HT-29 (cell line): ENCODE data around the gene ABCB11. TPM values are rescaled to one million over a fixed set of nuclear protein-coding genes. Genes with fewer than 3 reads are reported as not detected.

ENCODE experiments used
- DNase-seq: peaks from one replicate; pipeline ENCODE4 v3.0.0-alpha.2; 2015; ENCODE audit warnings: low spot score
- total RNA-seq: library from RNA; depleted of rRNA; stranded (reverse); fragments of >200 nt; shearing (Covaris generic); gene quantifications from 2 replicates; pipeline ENCODE4 v1.2.3, GENCODE V29; 2014

The ABCB11 gene
- total RNA-seq, 1 experiment from 2014 or later, result not detected

GRCh38 chr2:169042856-169043255 lies 11.7 kb upstream of the ABCB11 start:
- no peak for DNase-seq

DNA sequence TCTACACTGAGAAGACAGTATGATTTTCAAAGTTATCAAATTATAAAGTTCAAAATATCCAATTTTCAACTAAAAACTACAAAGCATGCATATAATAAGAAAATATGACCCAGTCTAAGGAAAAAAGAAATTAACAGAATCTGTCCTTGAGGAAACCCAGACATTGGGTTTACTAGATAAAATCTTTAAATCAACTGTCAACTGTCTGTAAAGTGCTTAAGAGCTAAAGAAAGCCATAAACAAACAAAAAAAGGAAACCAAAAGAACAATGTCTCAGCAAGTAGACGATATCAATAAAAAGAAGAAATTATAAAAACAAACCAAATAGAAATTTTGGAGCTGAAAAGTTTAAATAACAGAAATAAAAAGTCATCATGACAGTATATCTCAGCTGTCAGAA lies 10.5 kb upstream of the ABCB11 start:
- no peak for DNase-seq

DNA sequence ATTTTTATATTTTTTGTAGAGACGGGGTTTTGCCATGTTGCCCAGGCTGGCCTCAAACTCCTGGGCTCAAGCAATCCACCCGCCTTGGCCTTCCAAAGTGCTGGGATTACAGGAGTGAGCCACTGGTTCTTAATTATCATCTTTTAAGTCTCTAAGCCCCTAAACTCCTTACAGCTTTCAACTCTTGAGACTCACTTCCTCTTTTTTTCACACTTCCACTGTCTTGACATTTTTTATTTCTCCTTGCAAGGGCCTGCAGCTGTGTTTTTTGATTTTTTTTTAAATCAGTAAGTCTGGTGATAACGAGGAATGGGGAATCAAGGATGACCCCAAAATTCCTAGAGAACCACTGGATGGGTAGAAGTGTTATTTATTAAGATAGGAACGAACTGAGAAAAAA lies 8.6 kb upstream of the ABCB11 start:
- no peak for DNase-seq

DNA sequence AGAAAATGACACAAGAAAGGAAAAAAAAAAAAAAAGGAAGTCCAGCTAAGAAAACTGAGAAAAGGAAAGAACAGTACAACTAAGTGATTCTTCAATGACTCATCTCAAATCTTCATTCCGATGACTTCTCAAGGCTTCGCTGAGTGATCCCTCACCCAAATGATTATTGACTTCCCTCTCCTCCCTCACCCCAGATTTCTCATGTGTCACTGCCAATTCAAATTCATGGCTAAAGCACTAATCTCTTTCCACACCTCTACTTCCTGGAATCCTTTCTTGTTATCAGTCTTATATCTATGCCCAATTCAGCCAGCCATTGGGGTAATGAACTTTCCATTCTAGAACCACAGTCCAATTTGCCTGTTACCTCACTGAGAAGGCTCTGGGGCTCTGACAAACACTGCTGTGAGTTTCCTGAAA lies 7.2 kb upstream of the ABCB11 start:
- DNase-seq, result peak; percentile 67

- DNase-seq, result peak; percentile 67
These were observed 5.8 kb upstream of the ABCB11 start for GRCh38 chr2:169036736-169037440.

DNA sequence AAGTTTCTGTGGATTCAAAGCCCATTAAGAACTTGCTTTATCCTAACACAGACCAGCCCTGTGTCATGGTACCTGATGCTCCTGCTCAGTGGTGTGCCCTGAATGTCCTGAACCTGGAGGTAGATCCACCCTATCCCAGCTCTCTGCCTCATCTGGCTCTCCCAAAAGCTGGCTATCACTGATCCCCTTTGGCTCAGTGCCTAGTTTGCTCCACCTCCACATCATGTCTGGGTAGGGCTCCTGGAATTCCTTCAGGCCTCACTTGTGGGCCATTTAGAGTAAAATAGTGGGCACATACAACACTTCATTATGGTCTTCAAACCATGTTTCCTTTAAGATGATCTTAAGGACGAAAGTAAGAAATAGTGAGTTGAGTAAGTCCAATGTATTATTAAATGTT lies 4.8 kb upstream of the ABCB11 start:
- DNase-seq, result peak; percentile 59

DNA sequence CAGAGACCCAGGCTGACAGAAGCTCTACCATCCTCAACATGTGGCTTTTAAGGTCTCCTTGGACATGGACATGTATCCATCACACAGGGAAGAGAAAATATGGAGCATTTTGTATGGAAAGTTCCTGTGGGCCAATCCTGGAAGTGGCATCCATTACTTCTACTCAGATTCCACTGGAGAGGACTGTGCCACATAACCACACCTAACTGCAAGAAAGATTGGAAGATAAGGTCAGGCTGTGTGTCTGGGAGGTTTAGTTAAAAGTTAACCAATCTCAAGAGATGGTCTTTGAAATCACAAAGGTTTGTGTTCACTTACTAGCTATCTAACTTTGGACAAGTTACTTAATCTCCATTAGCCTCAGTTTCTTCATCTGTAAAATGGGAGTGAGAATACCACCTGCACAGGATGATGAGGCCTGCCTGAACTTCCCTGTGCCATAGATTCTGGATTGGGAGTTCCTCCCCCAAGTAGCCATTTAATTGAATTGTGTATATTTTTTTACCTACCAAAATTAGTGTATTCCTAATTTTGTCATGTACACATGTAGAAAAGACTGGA lies 3.9 kb upstream of the ABCB11 start:
- no peak for DNase-seq

DNA sequence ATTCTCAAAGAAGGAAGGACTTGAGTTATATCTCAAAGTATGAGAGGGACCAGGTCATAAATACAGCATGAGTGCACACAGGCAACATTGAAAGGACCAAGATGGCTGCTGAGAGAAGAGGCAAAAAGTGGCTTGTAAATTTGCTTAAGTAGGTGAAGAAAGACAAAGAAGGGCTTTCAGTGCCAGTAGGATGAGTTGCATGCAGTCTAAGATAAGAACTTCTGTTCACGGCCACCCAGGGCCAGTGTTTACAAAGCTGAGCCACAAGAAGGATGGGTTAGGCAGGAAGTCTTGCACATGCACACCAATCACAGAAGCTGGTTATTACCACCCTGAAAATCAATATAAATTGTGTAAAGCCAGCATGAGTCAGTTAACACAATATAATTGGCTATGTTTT lies 3.1 kb upstream of the ABCB11 start:
- DNase-seq, result peak; percentile 86

DNA sequence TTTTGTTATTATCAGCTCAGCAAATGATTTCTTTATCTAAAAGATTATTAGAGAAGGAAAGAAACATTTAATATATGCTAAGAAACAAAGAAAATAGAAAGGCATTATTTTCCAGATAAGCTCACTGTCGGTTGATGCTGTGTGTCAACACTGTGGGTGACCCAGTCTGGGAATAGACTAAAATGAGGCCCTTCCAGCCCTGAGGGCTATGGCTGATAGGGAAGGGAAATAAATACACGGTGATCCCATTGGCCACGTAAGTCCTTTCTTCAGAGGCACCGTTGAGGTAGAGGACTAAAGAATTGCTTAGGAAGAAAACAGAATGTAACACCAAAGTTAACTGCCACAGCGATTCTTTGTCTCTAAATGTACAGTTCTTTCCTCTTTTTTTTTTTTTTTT lies 1.8 kb downstream of the ABCB11 start:
- DNase-seq, result no peak

DNA sequence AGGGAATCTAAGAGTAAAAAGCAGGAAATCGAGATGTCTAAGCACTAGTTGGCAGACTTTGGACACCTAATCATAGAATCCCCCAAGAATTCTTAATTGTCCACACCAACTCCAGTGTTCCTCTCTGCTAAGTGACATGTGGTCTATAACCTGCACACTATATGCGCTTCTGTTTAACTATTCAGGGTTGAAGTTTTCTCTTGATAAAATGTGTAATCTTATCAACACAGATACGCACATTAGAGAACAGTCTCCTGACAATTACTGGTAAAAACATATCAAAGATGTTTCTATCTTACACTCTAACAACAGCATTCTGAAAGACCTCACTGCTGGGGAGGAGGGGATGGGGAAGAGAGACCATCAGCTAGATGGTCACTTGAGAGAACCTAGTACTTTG lies 3.9 kb downstream of the ABCB11 start:
- no peak for DNase-seq

DNA sequence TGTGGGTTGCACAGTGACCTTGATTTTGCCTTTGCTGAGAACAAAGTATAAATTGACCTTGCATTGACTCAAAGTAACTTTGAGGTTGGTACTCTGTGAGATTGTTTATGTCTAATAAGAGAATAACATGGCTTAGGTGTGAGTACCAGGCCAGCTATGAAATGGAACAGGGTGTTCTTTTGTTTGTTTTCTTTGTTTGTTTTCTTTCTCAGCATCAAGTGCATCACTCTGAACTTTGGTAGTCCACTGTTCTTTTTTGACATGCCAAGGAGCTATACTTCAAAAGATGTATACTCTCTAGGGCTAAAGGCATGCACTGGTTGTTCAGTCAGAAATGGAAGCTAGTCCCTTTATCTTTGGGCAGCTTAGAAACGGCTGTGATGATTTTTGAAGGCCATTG lies 5.1 kb downstream of the ABCB11 start:
- no peak for DNase-seq

GRCh38 chr2:169023161-169023560 lies 8.0 kb downstream of the ABCB11 start:
- DNase-seq, result no peak

DNA sequence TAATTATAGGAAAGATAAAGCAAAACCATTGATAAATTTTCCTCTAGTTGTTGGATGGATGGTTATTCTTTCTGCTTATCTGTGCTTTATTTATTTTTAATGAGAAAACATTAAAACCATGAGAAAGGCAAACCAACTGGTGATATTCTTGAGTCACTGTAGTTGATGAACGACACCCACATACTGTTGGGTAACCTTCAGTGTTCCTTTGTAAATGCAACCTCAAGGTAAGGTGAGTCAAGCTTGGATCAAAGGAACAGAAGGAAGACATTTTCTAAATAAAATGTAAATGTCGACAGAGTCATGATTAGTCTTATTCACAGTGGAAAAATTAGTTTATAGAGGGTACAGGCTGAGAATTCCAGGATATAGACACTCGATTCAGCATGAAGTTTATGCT lies 12.7 kb downstream of the ABCB11 start:
- no peak for DNase-seq

DNA sequence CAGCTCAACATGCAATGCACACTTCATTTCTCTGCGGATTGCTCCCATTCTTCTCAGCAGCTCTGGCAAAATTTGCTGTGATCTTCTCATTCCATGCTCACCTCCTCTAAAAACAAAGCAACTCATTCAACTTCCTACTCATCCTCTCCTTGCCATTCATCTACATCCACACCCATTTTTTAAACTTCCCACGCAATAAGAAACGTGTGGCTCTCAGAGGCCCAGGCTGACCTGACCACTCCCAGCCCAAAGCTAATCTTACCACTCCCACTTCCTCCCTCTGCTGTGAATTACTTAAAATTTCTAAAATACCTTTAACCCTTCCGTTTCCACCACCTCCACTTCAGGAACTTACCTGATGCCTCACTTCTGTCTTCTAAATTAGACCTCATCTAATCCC lies 15.2 kb downstream of the ABCB11 start:
- no peak for DNase-seq

DNA sequence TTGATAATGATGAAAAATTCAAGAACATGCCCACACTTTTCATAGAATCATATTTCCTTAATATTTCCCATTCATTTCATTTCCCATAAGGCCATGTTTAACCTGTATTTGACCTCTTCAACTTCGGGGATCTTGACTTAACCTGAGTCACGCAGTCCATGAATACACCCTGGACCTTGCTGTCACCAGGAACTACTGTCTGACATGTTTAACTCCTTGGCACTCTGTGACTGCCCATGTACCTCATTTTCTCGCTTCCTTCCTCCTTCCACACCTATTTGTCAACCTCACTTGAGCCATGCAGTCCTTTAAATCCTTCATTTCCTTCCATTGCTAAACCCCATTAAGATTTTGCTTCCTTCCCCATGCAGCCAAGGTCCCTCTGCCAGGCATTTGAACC lies 16.3 kb downstream of the ABCB11 start:
- peak; percentile 2 for DNase-seq

DNA sequence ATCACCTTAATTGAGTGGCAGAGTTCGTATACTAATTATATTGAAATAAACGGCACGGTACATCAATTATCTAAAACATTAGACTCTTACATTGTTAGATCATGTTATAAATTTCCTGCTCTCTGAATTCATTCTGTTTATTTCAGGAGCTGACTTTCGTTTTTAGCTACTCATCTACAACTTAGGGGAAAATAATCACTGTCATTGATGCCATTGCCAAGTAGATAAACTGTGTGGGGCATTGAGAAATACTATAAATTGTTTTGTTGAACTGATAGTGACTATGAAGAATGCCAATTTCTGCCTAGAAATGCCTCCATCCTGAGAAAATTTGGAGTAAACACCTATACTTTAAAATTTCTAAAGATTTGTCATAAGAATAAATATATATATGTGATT lies 17.5 kb downstream of the ABCB11 start:
- DNase-seq, result no peak

GRCh38 chr2:169012812-169013627 lies 18.1 kb downstream of the ABCB11 start:
- peak; percentile 3 for DNase-seq

DNA sequence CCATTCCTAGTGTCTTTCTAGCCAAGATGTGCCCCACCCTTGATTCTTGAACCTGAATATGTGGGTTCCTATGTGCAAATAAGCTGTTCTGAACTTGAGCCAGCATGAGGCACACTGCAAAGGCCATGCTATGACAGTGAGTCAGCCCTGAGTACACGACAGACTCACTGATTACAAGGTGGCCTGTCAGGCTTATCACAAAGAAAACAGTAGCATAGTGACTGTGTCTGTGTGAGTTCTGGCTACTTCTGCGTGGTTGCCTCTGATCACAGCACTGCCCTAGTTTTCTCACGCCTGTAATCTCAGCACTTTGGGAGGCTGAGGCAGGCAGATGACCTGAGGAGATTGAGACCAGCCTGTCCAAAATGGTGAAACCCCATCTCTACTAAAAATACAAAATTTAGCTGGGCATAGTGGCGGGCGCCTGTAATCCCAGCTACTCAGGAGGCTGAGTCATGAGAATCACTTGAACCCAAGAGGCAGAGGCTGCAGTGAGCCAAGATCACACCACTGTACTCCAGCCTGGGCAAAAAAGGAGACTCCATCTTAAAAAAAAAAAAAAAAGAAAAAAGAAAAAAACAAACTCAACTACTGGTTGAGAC lies 18.8 kb downstream of the ABCB11 start:
- DNase-seq, result peak; percentile 83

DNA sequence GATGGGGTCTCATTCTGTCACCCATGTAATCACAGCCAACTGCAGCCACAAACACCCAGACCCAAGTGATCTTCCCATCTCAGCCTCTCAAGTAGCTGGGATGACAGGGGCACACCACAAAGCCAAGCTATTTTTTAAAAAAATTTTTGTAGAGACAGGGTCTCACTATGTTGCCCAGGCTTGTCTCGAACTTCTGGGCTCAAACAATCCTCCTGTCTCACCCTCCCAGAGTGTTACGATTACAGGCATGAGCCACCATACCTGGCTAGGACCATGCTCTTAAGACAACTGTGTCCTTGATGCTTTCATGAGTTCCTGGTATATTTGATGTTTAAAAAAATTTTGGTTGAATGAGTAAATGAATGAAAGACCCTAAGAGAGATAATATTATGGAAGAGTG lies 19.4 kb downstream of the ABCB11 start:
- DNase-seq, result no peak

- DNase-seq, result peak; percentile 64
These were observed 20.3 kb downstream of the ABCB11 start for GRCh38 chr2:169010633-169011460.

DNA sequence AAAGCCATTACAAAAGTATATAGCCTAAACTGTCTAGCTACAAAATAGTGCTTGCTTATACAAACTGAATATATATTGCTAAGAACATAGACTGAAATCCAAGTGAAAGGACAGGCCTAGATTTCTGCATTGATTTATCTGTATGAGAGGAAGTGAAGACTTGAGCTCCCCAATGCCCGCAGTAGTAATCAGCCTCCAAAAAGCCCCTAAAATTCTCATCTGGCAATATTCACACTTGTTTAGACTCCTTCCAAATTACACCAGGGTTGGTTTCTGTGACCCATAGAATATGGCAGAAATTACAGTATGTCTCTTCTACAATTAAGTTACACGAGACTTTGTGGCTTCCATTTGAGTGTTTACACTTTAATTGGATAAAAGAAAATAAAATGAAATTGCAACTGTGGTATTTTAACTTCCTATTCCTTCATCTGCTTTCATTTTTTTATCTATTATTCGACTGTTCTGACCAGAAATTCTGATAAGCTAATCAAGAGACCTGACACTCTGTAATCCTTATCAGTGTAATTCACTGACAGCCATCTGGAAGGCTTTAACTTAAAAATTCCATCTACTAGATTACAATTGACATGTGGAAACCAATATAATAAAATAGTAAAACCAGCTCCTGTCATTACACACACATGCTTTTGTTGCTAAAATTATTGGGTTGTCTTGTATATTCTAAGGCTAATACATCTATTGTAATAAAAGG lies 21.1 kb downstream of the ABCB11 start:
- DNase-seq, result peak; percentile 34
